Measurements from ENCODE around the gene MMP2.

DNA sequence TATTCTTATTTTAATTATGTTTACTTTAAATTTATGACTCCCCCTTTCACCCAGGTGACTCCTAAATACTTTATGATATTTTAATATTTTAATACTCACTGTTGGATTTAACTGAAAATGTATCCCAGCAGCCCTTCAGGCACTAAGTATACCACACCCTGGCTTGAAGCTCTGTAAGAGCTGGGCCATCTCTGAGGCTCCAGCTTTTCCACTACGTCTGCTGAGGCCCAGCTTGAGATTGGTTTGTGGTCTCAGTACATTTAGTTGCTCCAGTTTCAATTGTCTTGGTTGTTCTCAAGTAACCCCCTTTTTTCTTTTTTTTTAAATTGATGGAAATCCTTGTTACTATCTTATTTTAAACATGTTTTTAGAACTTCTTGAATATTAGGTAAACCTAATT is 60.5 kb downstream of the MMP2 start:
- TF ChIP-seq, protein P1, sequence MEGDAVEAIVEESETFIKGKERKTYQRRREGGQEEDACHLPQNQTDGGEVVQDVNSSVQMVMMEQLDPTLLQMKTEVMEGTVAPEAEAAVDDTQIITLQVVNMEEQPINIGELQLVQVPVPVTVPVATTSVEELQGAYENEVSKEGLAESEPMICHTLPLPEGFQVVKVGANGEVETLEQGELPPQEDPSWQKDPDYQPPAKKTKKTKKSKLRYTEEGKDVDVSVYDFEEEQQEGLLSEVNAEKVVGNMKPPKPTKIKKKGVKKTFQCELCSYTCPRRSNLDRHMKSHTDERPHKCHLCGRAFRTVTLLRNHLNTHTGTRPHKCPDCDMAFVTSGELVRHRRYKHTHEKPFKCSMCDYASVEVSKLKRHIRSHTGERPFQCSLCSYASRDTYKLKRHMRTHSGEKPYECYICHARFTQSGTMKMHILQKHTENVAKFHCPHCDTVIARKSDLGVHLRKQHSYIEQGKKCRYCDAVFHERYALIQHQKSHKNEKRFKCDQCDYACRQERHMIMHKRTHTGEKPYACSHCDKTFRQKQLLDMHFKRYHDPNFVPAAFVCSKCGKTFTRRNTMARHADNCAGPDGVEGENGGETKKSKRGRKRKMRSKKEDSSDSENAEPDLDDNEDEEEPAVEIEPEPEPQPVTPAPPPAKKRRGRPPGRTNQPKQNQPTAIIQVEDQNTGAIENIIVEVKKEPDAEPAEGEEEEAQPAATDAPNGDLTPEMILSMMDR (conservative IDR thresholded peaks at IDR 0.05; ENCODE audit: low read depth in 2 of 2) = no peak
- no peak for TF ChIP-seq EZH2 (IDR thresholded peaks at IDR 0.05; ENCODE audit: low read depth, unreplicated experiment)

Data from GM23338 (cell line).